Lung (tissue), 16 donors: ENCODE results near the gene NKX3-2. TPM values are rescaled to one million over a fixed set of nuclear protein-coding genes. Genes with fewer than 3 reads are reported as not detected.

Source experiments
- ATAC-seq: fragments of 200-7000 bp; cut with Tn5 transposase; one replicate; pipeline ENCODE4 v1.9.1; 2020; ENCODE audit warnings: moderate number of reproducible peaks; ENCODE audit not compliant: insufficient read depth, low FRiP score
- DNase-seq, 3 donors: peaks; one replicate each; pipeline ENCODE4 v3.0.0-alpha.2; 2013 to 2017
- H3K27ac ChIP-seq, 2 donors: one replicate each; pipeline ENCODE4 v1.5.1; 2013; ENCODE audit warnings: mild to moderate bottlenecking in 2 of 2, moderate library complexity in 2 of 2, control low read depth in 1 of 2, inconsistent platforms in 1 of 2, low read depth in 1 of 2, low read length in 1 of 2
- H3K27me3 ChIP-seq, 3 donors: one replicate each; pipeline ENCODE4 v1.5.1; 2013; ENCODE audit warnings: low read length in 2 of 3; ENCODE audit not compliant: control insufficient read depth in 3 of 3, insufficient read depth in 3 of 3
- H3K36me3 ChIP-seq, 4 donors: one replicate each; pipeline ENCODE4 v1.5.1; 2013; ENCODE audit warnings: low read length in 4 of 4, mild to moderate bottlenecking in 1 of 4, moderate library complexity in 1 of 4; ENCODE audit not compliant: control insufficient read depth in 4 of 4, insufficient read depth in 4 of 4
- H3K4me1 ChIP-seq, 5 donors: one replicate each; pipeline ENCODE4 v1.5.1; 2013; ENCODE audit warnings: low read length in 5 of 5, mild to moderate bottlenecking in 2 of 5, moderate library complexity in 1 of 5; ENCODE audit not compliant: control insufficient read depth in 5 of 5, insufficient read depth in 5 of 5
- H3K4me3 ChIP-seq: one replicate; pipeline ENCODE4 v1.5.1; 2013; ENCODE audit warnings: mild to moderate bottlenecking, control low read depth, moderate library complexity
- H3K9ac ChIP-seq, 2 donors: one replicate each; pipeline ENCODE4 v1.5.1; 2013; ENCODE audit warnings: low read length in 2 of 2, control low read depth in 1 of 2; ENCODE audit not compliant: insufficient read depth in 1 of 2
- H3K9me3 ChIP-seq, 4 donors: one replicate each; pipeline ENCODE4 v1.5.1; 2013; ENCODE audit warnings: low read length in 3 of 4, mild to moderate bottlenecking in 1 of 4, moderate library complexity in 1 of 4; ENCODE audit not compliant: control insufficient read depth in 4 of 4, insufficient read depth in 3 of 4
- CTCF ChIP-seq: IDR thresholded peaks from 2 replicates; pipeline ENCODE4 v1.5.1; 2012; ENCODE audit warnings: mild to moderate bottlenecking; ENCODE audit errors: control extremely low read depth, extremely low read depth
- WGBS, 2 donors: extraction: QIAGEN DNeasy Blood & Tissue Kit; methylation state at CpG; one replicate each; pipeline ENCODE4 v1.1.7; 2013; 5-methylcytosine and 5-hydroxymethylcytosine counted together
- long read RNA-seq, 5 donors: transcript quantifications; one replicate each; lab custom pipeline, GENCODE V29; 2026
- polyA plus RNA-seq, 2 donors: library from polyadenylated mRNA; stranded (reverse); fragments of 200-250 nt; gene quantifications; one replicate each; pipeline ENCODE4 v1.2.1, GENCODE V29; 2013
- total RNA-seq, 2 donors: library from RNA; depleted of rRNA in 1 of 2; stranded (reverse); fragments of >200 nt in 1 of 2; gene quantifications; one replicate each; pipeline ENCODE4 v1.2.1, GENCODE V29; 2014 to 2021
- donor health status: control.
- donor health status: control.
- donor health status: Bipolar disorder and iron deficiency.
- donor health status: healthy.
- donor health status: DM: yes; HTN: yes; CAD: no.

Gene NKX3-2
- total RNA-seq (not detected), polyA plus RNA-seq (not detected)
- long read RNA-seq, donor 1, result 0 reads
- long read RNA-seq, donor 2, partial matches to known transcripts, result 0 of 1 reads
- long read RNA-seq, donor 2, other reads (novel, unspliced or antisense), result 0 of 1 reads
- long read RNA-seq, donor 3, result 0 reads
- long read RNA-seq, donor 4, partial matches to known transcripts, result 0 of 2 reads
- long read RNA-seq, donor 4, other reads (novel, unspliced or antisense), result 0 of 2 reads
- long read RNA-seq, donor 5, result 0 reads

DNA sequence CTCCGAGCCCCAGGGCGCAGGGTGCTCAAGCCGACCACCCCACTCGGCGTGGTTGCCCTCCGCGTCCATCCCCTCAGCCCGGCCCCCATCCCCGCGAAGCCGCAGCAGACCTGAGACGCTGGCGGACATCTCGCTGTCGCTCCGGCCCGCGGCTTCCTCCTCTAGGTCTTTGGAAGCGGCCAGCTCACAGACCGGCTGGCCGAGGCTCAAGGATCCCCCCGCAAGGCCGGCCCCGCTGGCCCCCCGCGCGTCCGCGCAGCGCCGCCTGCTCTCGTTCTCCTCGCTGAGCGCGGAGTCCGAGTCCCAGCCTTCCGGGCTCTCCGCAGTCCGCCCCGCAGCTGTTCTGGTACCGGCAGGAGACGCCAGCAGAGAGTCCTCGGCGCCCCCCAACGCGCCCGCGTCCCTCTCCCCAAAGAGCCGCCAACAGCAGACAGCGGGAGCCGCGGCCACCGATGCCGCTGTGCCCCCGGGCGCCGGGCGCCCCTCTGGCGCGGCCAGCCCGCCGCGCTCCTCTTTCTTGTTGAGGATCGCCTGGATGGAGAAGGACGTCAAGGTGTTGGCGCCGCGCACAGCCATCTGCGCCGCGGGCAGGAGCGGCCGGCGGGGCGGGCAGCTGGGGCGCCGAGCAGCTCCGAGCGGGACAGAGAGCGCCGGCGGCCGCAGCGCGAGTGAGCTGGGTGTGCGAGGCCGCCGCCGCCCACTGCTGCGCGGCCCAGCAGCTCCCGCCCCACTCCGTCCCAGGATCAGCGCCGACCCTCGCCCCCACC is at the start of gene NKX3-2:
TSS of gene NKX3-2 (minus strand) at position 670 of the 767 bp plus-strand sequence. CDS start at position 576, 94 bp downstream.
- no peaks in the 10 kb centered on the region for H3K36me3 ChIP-seq
- peak within 1 kb of the TSS; percentile 47 for H3K4me3 ChIP-seq
- no peak within 1 kb of the TSS for H3K9ac ChIP-seq
- TF ChIP-seq CTCF, result no peak
- DNase-seq (peak in 1 of 3 donors; percentile 40), ATAC-seq (peak; percentile 12)
- H3K27me3 ChIP-seq, result peaks cover 15 to 81% (median 76%) of the 10 kb centered on the region in 3 donors
- no peak within 1 kb of the TSS for H3K27ac ChIP-seq
- WGBS, 2 donors, result 2% methylated on average over 83 to 96 of the region's 96 CpGs
- H3K9me3 ChIP-seq, result peaks cover 0 to 18% (median 0%) of the 10 kb centered on the region in 4 donors
- peaks cover 0 to 37% (median 4%) of the 10 kb centered on the region in 5 donors for H3K4me1 ChIP-seq

DNA sequence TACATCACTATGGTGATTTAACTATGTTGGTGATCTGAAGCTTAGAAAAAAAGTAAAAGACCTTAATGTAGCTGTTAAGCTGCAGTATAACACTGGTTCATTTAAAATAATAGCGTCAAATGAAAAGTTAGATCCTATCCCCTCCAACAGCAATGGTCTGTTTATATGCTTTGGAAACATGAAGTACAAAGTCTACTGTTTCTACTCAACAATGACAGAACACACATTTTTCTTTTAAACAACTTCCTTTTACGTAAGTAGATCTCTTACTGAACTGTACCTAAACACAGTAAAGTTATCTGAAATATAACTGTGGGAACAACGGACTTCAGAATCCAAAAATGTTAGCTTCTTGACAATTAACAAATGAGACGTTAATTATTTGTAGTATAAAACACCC is 47.9 kb upstream of the NKX3-2 start:
- Histone ChIP-seq H3K27ac (no peak overlapping the region), H3K27me3 (no peaks in the 10 kb centered on the region), H3K36me3 (peaks cover 16 to 64% (median 36%) of the 10 kb centered on the region in 4 donors), H3K9ac (no peak overlapping the region), H3K4me1 (no peaks in the 10 kb centered on the region), H3K9me3 (no peaks in the 10 kb centered on the region), H3K4me3 (no peak overlapping the region)
- TF ChIP-seq CTCF, result no peak
- DNase-seq (no peak), ATAC-seq (no peak)
- 97% methylated on average over 4 of the region's 4 CpGs for WGBS, 2 donors

- 93 to 96% methylated on average over 2 of the region's 2 CpGs for WGBS, 2 donors
Measured at GRCh38 chr4:13590766-13591165, 46.5 kb upstream of the NKX3-2 start.

More at GRCh38 chr4:13590766-13591165, 46.5 kb upstream of the NKX3-2 start:
- TF ChIP-seq CTCF, result no peak
- H3K27ac ChIP-seq, result no peak overlapping the region
- H3K36me3 ChIP-seq, result peaks cover 13 to 66% (median 36%) of the 10 kb centered on the region in 4 donors
- ATAC-seq (no peak), DNase-seq (no peak)
- H3K9ac ChIP-seq, result no peak overlapping the region
- H3K4me1 ChIP-seq, result no peaks in the 10 kb centered on the region
- no peak overlapping the region for H3K4me3 ChIP-seq
- no peaks in the 10 kb centered on the region for H3K9me3 ChIP-seq
- H3K27me3 ChIP-seq, result no peaks in the 10 kb centered on the region
